Gastrocnemius medialis (tissue), 4 donors: ENCODE results near the gene ITGAV. TPM values are rescaled to one million over a fixed set of nuclear protein-coding genes. Genes with fewer than 3 reads are reported as not detected.
A peak's percentile ranks its signal among the peaks of the same experiment; 100 is the strongest.

ENCODE experiments used
- ATAC-seq, 2 donors: fragments of 150-250 bp; one replicate each; pipeline ENCODE4 v1.9.1; 2016
- DNase-seq, 2 donors: peaks; one replicate each; pipeline ENCODE4 v3.0.0-alpha.2; 2019
- H3K27ac ChIP-seq, 4 donors: fragments of 200-600 bp; sonication (generic); 1 replicate in 1 of 4; 2 replicates in 3 of 4; pipeline ENCODE4 v1.5.1; 2016 to 2018; ENCODE audit warnings: mild to moderate bottlenecking in 2 of 4, moderate library complexity in 1 of 4
- H3K27me3 ChIP-seq, 3 donors: fragments of 200-600 bp; sonication (generic) in 2 of 3; 1 replicate in 1 of 3; 2 replicates in 2 of 3; pipeline versions ENCODE4 v1.5.1 to v1.6.0; 2016 to 2019; ENCODE audit warnings: mild to moderate bottlenecking in 1 of 3, moderate library complexity in 1 of 3
- H3K36me3 ChIP-seq, 2 donors: fragments of 200-600 bp; sonication (generic) in 1 of 2; one replicate each; pipeline ENCODE4 v1.5.1; 2017 to 2018
- H3K4me1 ChIP-seq, 2 donors: fragments of 200-600 bp; sonication (generic) in 1 of 2; one replicate each; pipeline ENCODE4 v1.5.1; 2016 to 2017; ENCODE audit warnings: mild to moderate bottlenecking in 2 of 2
- H3K4me3 ChIP-seq, 4 donors: fragments of 200-600 bp; sonication (generic) in 3 of 4; 1 replicate in 1 of 4; 2 replicates in 3 of 4; pipeline ENCODE4 v1.5.1; 2016 to 2019; ENCODE audit warnings: mild to moderate bottlenecking in 2 of 4
- H3K9me3 ChIP-seq, 3 donors: fragments of 200-600 bp; sonication (generic) in 2 of 3; 1 replicate in 1 of 3; 2 replicates in 2 of 3; pipeline ENCODE4 v1.5.1; 2016 to 2019
- POLR2A ChIP-seq, 2 donors: fragments of 450-650 bp; IDR thresholded peaks; one replicate each; pipeline ENCODE4 v1.6.1; 2017; ENCODE audit warnings: antibody characterized with exemption in 2 of 2, mild to moderate bottlenecking in 2 of 2, moderate library complexity in 2 of 2
- in situ Hi-C, 4 donors: fragments of 200-750 bp; cut with MboI; loops; one replicate each; pipeline versions ENCODE4 v1.15.0 to v1.8.0; 2017; ENCODE audit warnings: low sequenced_read_pairs in 4 of 4
- intact Hi-C: fragments of 100-400 bp; cut with DNase I; formaldehyde crosslinking; loops from one replicate; pipeline ENCODE4 v1.15.1; 2023; ENCODE audit warnings: low total_unique reads
- total RNA-seq, 4 donors: library from RNA; depleted of rRNA; stranded (reverse); fragments of >200 nt; gene quantifications; one replicate each; pipeline versions ENCODE4 v1.1.0 to v1.2.3, GENCODE V29; 2016
- TF ChIP-seq, protein P1 (sequence below), 5 experiments: fragments of 450-650 bp in 3 of 5; fragments of 200-600 bp in 2 of 5; sonication (generic) in 2 of 5; IDR thresholded peaks in 4 of 5; conservative IDR thresholded peaks in 1 of 5; 1 replicate in 4 of 5; 2 replicates in 1 of 5; pipeline ENCODE4 v1.5.1; 2016 to 2019; ENCODE audit warnings: antibody characterized with exemption in 5 of 5, mild to moderate bottlenecking in 3 of 5, moderate library complexity in 3 of 5

ITGAV gene
- total RNA-seq, 4 donors from 2014 or later: 30.0 to 63.1 (median 47.4) TPM

DNA sequence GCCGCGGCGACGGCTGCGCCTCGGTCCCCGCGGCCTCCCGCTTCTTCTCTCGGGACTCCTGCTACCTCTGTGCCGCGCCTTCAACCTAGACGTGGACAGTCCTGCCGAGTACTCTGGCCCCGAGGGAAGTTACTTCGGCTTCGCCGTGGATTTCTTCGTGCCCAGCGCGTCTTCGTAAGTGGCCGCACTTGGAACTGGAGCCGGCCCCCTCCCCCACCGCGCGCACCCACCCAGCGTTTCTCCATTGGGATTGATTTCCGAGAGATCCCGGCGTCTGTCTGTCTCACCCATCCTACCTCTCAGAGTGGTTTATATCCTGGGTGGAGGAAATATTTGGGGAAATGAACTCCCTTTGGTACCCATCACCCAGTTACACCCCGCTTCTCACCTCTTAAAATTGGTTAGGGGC, 498 bp downstream of the ITGAV start:
- TF ChIP-seq POLR2A (IDR thresholded peaks at IDR 0.05): no peak
- TF ChIP-seq, protein P1, sequence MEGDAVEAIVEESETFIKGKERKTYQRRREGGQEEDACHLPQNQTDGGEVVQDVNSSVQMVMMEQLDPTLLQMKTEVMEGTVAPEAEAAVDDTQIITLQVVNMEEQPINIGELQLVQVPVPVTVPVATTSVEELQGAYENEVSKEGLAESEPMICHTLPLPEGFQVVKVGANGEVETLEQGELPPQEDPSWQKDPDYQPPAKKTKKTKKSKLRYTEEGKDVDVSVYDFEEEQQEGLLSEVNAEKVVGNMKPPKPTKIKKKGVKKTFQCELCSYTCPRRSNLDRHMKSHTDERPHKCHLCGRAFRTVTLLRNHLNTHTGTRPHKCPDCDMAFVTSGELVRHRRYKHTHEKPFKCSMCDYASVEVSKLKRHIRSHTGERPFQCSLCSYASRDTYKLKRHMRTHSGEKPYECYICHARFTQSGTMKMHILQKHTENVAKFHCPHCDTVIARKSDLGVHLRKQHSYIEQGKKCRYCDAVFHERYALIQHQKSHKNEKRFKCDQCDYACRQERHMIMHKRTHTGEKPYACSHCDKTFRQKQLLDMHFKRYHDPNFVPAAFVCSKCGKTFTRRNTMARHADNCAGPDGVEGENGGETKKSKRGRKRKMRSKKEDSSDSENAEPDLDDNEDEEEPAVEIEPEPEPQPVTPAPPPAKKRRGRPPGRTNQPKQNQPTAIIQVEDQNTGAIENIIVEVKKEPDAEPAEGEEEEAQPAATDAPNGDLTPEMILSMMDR (IDR thresholded peaks at IDR 0.05 in 4 of 5, conservative IDR thresholded peaks at IDR 0.05 in 1 of 5): no peak
- peak; percentile 55 to 57 for ATAC-seq
- intact Hi-C loops (loop anchor here (2.0 to 5.0 kb wide), 2 partner anchors 52 to 104 kb away; partner anchors contain the start of gene ZC3H15), in situ Hi-C loops (no loop called here)
- DNase-seq: peak in 1 of 2 donors; percentile 29
- no peaks in the 10 kb centered on the region for H3K9me3 ChIP-seq
- no peaks in the 10 kb centered on the region for H3K27me3 ChIP-seq
- peak overlapping the region; percentile 69 to 98 (median 73) for H3K4me3 ChIP-seq
- H3K36me3 ChIP-seq: no peaks in the 10 kb centered on the region
- peak overlapping the region; percentile 88 to 98 (median 92) for H3K27ac ChIP-seq
- peaks cover 24 to 44% of the 10 kb centered on the region in 2 donors for H3K4me1 ChIP-seq

DNA sequence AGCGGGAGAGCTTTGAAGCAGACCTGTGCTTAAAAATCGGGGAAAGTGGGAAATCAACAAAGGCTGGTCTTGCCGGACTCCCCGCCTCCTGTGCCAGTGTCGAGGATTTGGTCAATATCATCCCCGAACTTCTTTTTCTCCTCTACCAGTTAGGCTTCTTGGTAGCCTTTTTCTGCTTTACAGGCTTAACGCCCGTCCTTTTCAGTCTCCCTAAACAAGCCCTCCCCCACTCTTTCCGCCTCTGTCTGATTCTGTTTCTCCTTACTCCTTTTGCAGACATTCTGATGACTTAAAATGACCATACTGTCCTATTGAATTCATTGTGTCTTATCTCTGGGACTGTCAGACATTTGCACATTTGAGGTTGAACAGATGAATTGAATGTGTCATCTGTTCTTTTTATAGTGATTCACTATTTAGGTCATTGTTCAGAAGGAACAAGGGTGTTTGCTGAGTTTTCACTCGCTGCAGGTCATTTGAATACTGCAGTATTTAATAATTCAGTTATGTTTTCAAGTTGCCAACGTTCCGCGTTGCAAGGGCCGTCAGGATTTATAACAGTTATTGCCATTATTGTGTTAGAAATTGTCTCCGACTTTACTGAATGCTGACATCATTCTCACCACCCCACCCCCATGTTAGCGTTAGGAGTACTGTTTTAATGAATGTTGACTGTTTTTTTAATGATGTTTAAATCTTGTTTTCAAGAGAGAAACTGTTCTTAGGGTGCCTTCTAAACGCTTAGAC, 1.1 kb downstream of the ITGAV start:
- TF ChIP-seq POLR2A (IDR thresholded peaks at IDR 0.05): no peak
- TF ChIP-seq, protein P1 (IDR thresholded peaks at IDR 0.05 in 4 of 5, conservative IDR thresholded peaks at IDR 0.05 in 1 of 5): no peak

DNA sequence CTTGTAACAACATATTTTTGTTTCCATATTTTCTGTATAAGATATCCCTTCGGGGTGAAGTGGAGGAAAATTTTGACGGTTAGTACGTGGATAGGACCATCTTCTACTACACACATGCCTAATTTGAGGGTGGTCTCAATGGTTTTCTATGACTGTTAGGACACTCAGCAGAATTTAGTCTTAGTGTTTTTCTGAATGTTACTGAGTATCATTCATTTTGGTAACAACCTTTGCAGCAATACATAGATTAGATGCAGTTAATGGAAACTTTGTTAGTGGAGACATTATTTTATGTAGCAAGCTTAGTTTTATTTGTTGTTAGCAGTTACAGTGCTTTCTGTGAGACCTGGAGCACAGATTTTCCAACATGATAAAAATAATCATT, 1.6 kb downstream of the ITGAV start:
- no peak for TF ChIP-seq POLR2A (IDR thresholded peaks at IDR 0.05)
- TF ChIP-seq, protein P1 (IDR thresholded peaks at IDR 0.05 in 4 of 5, conservative IDR thresholded peaks at IDR 0.05 in 1 of 5): no peak
- Histone ChIP-seq H3K27ac (peak overlapping the region; percentile 88 to 98 (median 92)), H3K4me3 (peak overlapping the region; percentile 69 to 98 (median 73)), H3K36me3 (no peaks in the 10 kb centered on the region), H3K4me1 (peaks cover 24 to 46% of the 10 kb centered on the region in 2 donors), H3K9me3 (no peaks in the 10 kb centered on the region), H3K27me3 (no peaks in the 10 kb centered on the region)
- intact Hi-C loops: loop anchor here (2.0 to 5.0 kb wide), 2 partner anchors 51 to 105 kb away; partner anchors contain the start of gene ZC3H15
- ATAC-seq (no peak), DNase-seq (no peak)
- in situ Hi-C loops: no loop called here

More for the DNA sequence above, 1.1 kb downstream of the ITGAV start:
- in situ Hi-C loops (no loop called here), intact Hi-C loops (loop anchor here (2.0 to 5.0 kb wide), 2 partner anchors 51 to 104 kb away; partner anchors contain the start of gene ZC3H15)
- Histone ChIP-seq H3K27me3 (no peaks in the 10 kb centered on the region), H3K4me1 (peaks cover 24 to 46% of the 10 kb centered on the region in 2 donors), H3K36me3 (no peaks in the 10 kb centered on the region), H3K4me3 (peak overlapping the region; percentile 69 to 98 (median 73)), H3K9me3 (no peaks in the 10 kb centered on the region), H3K27ac (peak overlapping the region; percentile 88 to 98 (median 92))
- ATAC-seq (peak; percentile 25 to 44), DNase-seq (no peak)

DNA sequence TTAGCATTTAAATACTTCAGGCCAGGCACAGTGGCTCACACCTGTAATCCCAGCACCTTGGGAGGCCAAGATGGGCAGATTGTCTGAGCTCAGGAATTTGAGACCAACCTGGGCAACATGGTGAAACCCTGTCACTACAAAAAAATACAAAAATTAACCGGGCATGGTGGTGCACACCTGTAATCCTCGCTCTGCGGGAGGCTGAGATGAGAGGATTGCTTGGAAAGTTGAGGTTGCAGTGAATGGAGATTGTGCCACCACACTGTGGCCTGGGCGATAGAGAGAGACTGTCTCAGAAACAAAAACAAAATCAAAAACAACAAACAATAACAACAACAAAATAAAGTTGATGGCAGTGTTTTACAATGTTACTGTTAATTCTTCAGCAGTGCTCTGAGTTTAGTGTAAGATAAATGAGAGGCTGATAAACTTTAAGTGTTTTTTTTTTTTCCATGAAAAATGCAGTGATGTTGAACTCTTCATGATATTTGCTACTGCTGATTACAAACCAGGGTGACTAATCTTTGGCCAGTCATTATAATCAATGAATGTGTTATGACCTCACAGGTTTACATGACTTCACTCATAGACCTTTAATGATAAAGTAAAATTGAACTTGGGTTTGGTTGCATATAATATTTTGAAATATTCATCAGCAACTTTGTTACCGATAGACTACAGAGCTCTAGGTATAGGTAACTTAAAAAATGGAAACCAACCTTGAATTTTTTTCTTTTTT, 2.5 kb downstream of the ITGAV start:
- peaks cover 24 to 46% of the 10 kb centered on the region in 2 donors for H3K4me1 ChIP-seq
- DNase-seq (no peak), ATAC-seq (no peak)
- intact Hi-C loops (loop anchor here (5.0 kb wide), 1 partner anchor 50 kb away; no protein-coding TSS in a partner anchor), in situ Hi-C loops (no loop called here)
- no peak overlapping the region for H3K4me3 ChIP-seq
- no peaks in the 10 kb centered on the region for H3K27me3 ChIP-seq
- no peaks in the 10 kb centered on the region for H3K36me3 ChIP-seq
- TF ChIP-seq POLR2A (IDR thresholded peaks at IDR 0.05): no peak
- TF ChIP-seq, protein P1 (IDR thresholded peaks at IDR 0.05 in 4 of 5, conservative IDR thresholded peaks at IDR 0.05 in 1 of 5): no peak
- peak overlapping the region in 3 of 4 donors; percentile 88 to 98 (median 90) for H3K27ac ChIP-seq
- H3K9me3 ChIP-seq: no peaks in the 10 kb centered on the region
